PC-9 (cell line): Measurements from ENCODE around the gene ELN.

Source experiments
- CTCF ChIP-seq: fragments of 200-600 bp; sonication (generic); conservative IDR thresholded peaks from 2 replicates; pipeline ENCODE4 v1.6.1; 2017; ENCODE audit warnings: mixed run types, antibody characterized with exemption, mild to moderate bottlenecking, moderate library complexity
- EZH2 ChIP-seq: fragments of 200-600 bp; sonication (generic); IDR thresholded peaks from 2 replicates; pipeline ENCODE4 v1.8.0; 2017; ENCODE audit warnings: antibody characterized with exemption, low read depth

DNA sequence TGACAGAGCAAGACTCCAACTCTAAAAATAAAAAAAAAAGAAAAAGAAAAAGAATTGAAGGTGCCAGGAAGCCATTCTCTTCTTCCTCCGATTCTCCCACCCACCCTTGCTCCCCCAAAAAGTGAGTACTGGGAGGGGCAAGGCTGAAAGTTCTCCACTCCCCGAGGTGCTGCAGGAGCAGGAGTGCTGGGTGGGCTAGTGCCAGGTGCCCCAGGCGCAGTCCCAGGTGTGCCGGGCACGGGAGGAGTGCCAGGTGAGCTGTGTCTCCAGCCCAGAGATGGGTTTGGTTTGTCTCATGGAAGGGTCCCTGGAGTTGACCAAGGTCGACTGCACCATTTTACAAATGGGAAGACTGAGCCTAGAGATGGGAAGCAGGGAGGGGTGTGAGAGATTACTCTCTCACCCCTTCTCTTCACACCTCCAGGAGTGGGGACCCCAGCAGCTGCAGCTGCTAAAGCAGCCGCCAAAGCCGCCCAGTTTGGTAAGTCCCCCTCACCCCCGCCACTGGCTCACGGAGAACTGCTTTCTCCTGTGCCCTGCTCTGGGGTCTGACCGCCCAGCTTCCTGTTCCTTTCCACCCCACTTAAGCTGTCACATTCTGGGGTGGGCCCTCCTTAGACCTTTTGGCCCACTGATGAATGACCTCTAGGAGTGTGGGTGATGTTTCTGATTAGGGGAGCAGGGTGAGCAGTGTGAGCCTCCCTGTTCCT is 29.4 kb downstream of the ELN start:
- no peak for TF ChIP-seq CTCF
- TF ChIP-seq EZH2, result no peak
